Body of pancreas (tissue), 4 donors: ENCODE results near the gene ALPP.
"Not testable (repeated sequence)": the region's sequence is repeated elsewhere in the genome, so short reads cannot be mapped to it uniquely, and the experiment has no call there.

Source experiments
- POLR2A ChIP-seq, 3 donors: fragments of 450-650 bp; IDR thresholded peaks; one replicate each; pipeline ENCODE4 v1.6.1; 2016; ENCODE audit warnings: antibody characterized with exemption in 3 of 3, mild to moderate bottlenecking in 2 of 3
- TF ChIP-seq, protein P1 (sequence below), 7 experiments: fragments of 450-650 bp in 4 of 7; fragments of 200-600 bp in 3 of 7; sonication (generic) in 3 of 7; IDR thresholded peaks; one replicate each; pipeline ENCODE4 v1.5.1; 2016 to 2019; ENCODE audit warnings: antibody characterized with exemption in 7 of 7

DNA sequence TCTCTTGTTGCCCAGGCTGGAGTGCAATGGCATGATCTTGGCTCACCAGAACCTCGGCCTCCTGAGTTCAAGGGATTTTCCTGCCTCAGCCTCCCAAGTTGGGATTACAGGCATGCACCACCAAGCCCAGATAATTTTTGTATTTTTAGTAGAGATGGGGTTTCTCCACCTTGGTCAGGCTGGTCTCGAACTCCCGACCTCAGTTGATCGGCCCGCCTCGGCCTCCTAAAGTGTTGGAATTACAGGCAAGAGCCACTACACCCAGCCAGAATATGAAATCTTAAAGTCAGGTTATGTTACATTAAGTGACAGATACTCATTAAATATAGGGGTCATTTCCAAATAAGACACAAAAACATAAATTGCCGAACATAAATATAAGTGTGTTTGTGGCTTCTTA lies 15.9 kb downstream of the ALPP start:
- TF ChIP-seq POLR2A (IDR thresholded peaks at IDR 0.05): not testable (repeated sequence)
- TF ChIP-seq, protein P1, sequence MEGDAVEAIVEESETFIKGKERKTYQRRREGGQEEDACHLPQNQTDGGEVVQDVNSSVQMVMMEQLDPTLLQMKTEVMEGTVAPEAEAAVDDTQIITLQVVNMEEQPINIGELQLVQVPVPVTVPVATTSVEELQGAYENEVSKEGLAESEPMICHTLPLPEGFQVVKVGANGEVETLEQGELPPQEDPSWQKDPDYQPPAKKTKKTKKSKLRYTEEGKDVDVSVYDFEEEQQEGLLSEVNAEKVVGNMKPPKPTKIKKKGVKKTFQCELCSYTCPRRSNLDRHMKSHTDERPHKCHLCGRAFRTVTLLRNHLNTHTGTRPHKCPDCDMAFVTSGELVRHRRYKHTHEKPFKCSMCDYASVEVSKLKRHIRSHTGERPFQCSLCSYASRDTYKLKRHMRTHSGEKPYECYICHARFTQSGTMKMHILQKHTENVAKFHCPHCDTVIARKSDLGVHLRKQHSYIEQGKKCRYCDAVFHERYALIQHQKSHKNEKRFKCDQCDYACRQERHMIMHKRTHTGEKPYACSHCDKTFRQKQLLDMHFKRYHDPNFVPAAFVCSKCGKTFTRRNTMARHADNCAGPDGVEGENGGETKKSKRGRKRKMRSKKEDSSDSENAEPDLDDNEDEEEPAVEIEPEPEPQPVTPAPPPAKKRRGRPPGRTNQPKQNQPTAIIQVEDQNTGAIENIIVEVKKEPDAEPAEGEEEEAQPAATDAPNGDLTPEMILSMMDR (IDR thresholded peaks at IDR 0.05): not testable (repeated sequence)
